HEK293 (cell line): Measurements from ENCODE around the gene FBXW11.

Experiments
- CTCF ChIA-PET: fragments of 350-600 bp; formaldehyde crosslinking; extraction: SDS; loops from one replicate; lab custom pipeline; 2021; ENCODE audit warnings: antibody characterized with exemption; lab: Yijun Ruan, JAX
- POLR2A ChIA-PET: fragments of 300-600 bp; formaldehyde crosslinking; extraction: SDS; loops from one replicate; lab custom pipeline; 2020; ENCODE audit warnings: antibody characterized with exemption, inconsistent platforms; lab: Yijun Ruan, JAX
- H3K27ac ChIP-seq: fragments of 200-500 bp; sonication (Bioruptor generic); 2 replicates; pipeline ENCODE4 v1.5.1; 2014; ENCODE audit warnings: low read depth, low read length, control low read depth, inconsistent platforms; ENCODE audit errors: extremely low read depth
- H3K36me3 ChIP-seq, 2 experiments: fragments of 200-500 bp in 1 of 2; sonication (Bioruptor generic) in 1 of 2; 1 replicate in 1 of 2; 2 replicates in 1 of 2; pipeline ENCODE4 v1.5.1; 2014 to 2017; ENCODE audit warnings: inconsistent platforms in 2 of 2, low read length in 2 of 2; ENCODE audit not compliant: control insufficient read depth in 2 of 2, insufficient read depth in 1 of 2
- H3K4me1 ChIP-seq: fragments of 200-500 bp; sonication (Bioruptor generic); 2 replicates; pipeline ENCODE4 v1.5.1; 2014; ENCODE audit warnings: mild to moderate bottlenecking, low read length, inconsistent platforms; ENCODE audit not compliant: control insufficient read depth, insufficient read depth
- H3K4me3 ChIP-seq: 2 replicates; pipeline ENCODE4 v1.5.1; 2011; ENCODE audit warnings: low read depth, mild to moderate bottlenecking, control low read depth, low read length, moderate library complexity
- H3K9me3 ChIP-seq: fragments of 200-500 bp; sonication (Bioruptor generic); 2 replicates; pipeline ENCODE4 v1.5.1; 2014; ENCODE audit warnings: low read depth, low read length, inconsistent platforms; ENCODE audit not compliant: control insufficient read depth, insufficient read depth
- MZF1 ChIP-seq: fragments of 450-650 bp; formaldehyde crosslinking; IDR thresholded peaks from 2 replicates; pipeline ENCODE4 v1.5.1; 2017; ENCODE audit warnings: missing biosample characterization, missing genetic modification characterization, borderline replicate concordance
- OSR2 ChIP-seq: fragments of 450-650 bp; formaldehyde crosslinking; IDR thresholded peaks from 2 replicates; pipeline ENCODE4 v1.5.1; 2016; ENCODE audit warnings: missing biosample characterization, missing genetic modification characterization
- ZNF132 ChIP-seq: fragments of 450-650 bp; formaldehyde crosslinking; IDR thresholded peaks from 2 replicates; pipeline ENCODE4 v1.5.1; 2017; ENCODE audit warnings: missing biosample characterization, missing genetic modification characterization, borderline replicate concordance
- ZNF274 ChIP-seq, 2 experiments: fragments of 200-500 bp in 1 of 2; fragments of 450-650 bp in 1 of 2; sonication (Bioruptor generic) in 1 of 2; formaldehyde crosslinking in 1 of 2; IDR thresholded peaks; 2 replicates each; pipeline versions ENCODE4 v1.5.1 to v1.6.1; 2014 to 2016; ENCODE audit warnings: borderline replicate concordance in 1 of 2, inconsistent platforms in 1 of 2, low read length in 1 of 2, missing biosample characterization in 1 of 2, missing genetic modification characterization in 1 of 2
- ZNF623 ChIP-seq: fragments of 450-650 bp; formaldehyde crosslinking; IDR thresholded peaks from 2 replicates; pipeline ENCODE4 v1.5.1; 2016; ENCODE audit warnings: missing biosample characterization, missing genetic modification characterization
- ZNF654 ChIP-seq: fragments of 450-650 bp; formaldehyde crosslinking; IDR thresholded peaks from 2 replicates; pipeline ENCODE4 v1.5.1; 2016; ENCODE audit warnings: low read depth, missing biosample characterization, missing genetic modification characterization
- TF ChIP-seq, protein P1 (sequence below): fragments of 450-650 bp; formaldehyde crosslinking; IDR thresholded peaks from 2 replicates; pipeline ENCODE4 v1.5.1; 2016; ENCODE audit warnings: missing biosample characterization, missing genetic modification characterization, borderline replicate concordance
- TF ChIP-seq, protein P2 (sequence below): fragments of 450-650 bp; formaldehyde crosslinking; IDR thresholded peaks from 2 replicates; pipeline ENCODE4 v1.5.1; 2016; ENCODE audit warnings: missing biosample characterization, missing genetic modification characterization
- TF ChIP-seq, protein P3 (sequence below): fragments of 450-650 bp; formaldehyde crosslinking; IDR thresholded peaks from 2 replicates; pipeline ENCODE4 v1.5.1; 2016; ENCODE audit warnings: missing biosample characterization, missing genetic modification characterization
- TF ChIP-seq, protein P4 (sequence below): fragments of 450-650 bp; IDR thresholded peaks from 2 replicates; pipeline ENCODE4 v1.5.1; 2018; ENCODE audit warnings: missing biosample characterization, mild to moderate bottlenecking, missing genetic modification characterization
- TF ChIP-seq, protein P5 (sequence below): fragments of 450-650 bp; formaldehyde crosslinking; IDR thresholded peaks from 2 replicates; pipeline ENCODE4 v1.5.1; 2017; ENCODE audit warnings: missing biosample characterization, missing genetic modification characterization
- TF ChIP-seq, protein P6 (sequence below): fragments of 450-650 bp; formaldehyde crosslinking; IDR thresholded peaks from 2 replicates; pipeline ENCODE4 v1.5.1; 2016; ENCODE audit warnings: missing biosample characterization, missing genetic modification characterization, borderline replicate concordance

The FBXW11 gene

DNA sequence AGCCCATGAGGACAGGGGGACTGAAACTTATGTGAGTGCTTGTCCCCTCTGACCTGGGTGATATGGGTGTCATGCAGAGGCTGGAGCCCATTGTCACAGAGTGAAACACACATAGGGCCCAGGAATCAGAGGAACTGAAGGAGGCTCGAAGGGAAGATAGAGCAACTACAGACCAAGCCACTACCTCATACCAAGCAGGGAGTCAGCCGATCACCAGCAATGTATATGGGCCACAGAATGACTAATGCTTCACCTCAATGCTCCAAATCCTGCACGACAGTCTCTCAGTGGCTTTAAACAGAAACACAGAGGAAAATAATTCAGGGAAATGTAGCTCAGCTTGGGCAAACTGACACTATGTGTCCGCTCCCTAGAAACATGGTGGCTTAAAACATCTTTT, 8.9 kb upstream of the FBXW11 start:
- TF ChIP-seq, protein P1, sequence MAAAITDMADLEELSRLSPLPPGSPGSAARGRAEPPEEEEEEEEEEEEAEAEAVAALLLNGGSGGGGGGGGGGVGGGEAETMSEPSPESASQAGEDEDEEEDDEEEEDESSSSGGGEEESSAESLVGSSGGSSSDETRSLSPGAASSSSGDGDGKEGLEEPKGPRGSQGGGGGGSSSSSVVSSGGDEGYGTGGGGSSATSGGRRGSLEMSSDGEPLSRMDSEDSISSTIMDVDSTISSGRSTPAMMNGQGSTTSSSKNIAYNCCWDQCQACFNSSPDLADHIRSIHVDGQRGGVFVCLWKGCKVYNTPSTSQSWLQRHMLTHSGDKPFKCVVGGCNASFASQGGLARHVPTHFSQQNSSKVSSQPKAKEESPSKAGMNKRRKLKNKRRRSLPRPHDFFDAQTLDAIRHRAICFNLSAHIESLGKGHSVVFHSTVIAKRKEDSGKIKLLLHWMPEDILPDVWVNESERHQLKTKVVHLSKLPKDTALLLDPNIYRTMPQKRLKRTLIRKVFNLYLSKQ (tag by site-specific recombination) = no peak
- Histone ChIP-seq H3K9me3 (no peaks in the 10 kb centered on the region), H3K27ac (no peak overlapping the region), H3K36me3 (no peaks in the 10 kb centered on the region; a peak in 1 of 3 replicates), H3K4me1 (no peaks in the 10 kb centered on the region), H3K4me3 (no peak overlapping the region)
- CTCF ChIA-PET = interaction anchor here (0.6 to 1.1 kb wide), 2 partner anchors 44 to 102 kb away, joined by 3 to 5 read pairs; no protein-coding TSS in a partner anchor
- POLR2A ChIA-PET = no interaction called here

DNA sequence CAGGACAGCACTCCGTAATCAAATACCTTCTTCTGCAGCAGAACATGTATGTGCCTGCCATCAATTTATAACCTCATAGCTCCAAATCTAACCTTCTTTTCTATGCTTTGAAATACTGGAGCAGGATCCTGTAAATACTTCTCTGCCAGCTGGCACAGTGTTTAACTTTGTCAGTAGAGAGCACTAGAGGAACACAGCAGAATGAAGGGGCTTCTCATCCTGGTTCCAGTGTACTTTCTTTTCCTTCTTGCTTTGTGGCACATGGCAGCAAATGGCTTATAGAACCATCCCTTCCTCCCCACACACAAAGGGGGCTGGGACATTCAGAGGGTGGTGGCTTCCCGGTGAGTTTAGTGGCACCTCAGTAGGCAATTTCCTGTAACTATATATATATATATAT, 3.8 kb upstream of the FBXW11 start:
- Histone ChIP-seq H3K4me3 (no peak overlapping the region), H3K4me1 (peaks cover 4% of the 10 kb centered on the region; the same call in 1 of the 2 replicates), H3K27ac (no peak overlapping the region), H3K36me3 (no peaks in the 10 kb centered on the region; a peak in 1 of 3 replicates), H3K9me3 (no peaks in the 10 kb centered on the region)
- ChIA-PET POLR2A (interaction anchor here (0.7 kb wide), 2 partner anchors 60 to 987 kb away, joined by 4 to 5 read pairs; no protein-coding TSS in a partner anchor), CTCF (interaction anchor here (0.6 to 1.8 kb wide), 4 partner anchors 14 to 291 kb away, joined by 3 to 12 read pairs (median 8); no protein-coding TSS in a partner anchor)
- TF ChIP-seq, protein P2, sequence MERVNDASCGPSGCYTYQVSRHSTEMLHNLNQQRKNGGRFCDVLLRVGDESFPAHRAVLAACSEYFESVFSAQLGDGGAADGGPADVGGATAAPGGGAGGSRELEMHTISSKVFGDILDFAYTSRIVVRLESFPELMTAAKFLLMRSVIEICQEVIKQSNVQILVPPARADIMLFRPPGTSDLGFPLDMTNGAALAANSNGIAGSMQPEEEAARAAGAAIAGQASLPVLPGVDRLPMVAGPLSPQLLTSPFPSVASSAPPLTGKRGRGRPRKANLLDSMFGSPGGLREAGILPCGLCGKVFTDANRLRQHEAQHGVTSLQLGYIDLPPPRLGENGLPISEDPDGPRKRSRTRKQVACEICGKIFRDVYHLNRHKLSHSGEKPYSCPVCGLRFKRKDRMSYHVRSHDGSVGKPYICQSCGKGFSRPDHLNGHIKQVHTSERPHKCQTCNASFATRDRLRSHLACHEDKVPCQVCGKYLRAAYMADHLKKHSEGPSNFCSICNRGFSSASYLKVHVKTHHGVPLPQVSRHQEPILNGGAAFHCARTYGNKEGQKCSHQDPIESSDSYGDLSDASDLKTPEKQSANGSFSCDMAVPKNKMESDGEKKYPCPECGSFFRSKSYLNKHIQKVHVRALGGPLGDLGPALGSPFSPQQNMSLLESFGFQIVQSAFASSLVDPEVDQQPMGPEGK = no peak
- TF ChIP-seq, protein P3, sequence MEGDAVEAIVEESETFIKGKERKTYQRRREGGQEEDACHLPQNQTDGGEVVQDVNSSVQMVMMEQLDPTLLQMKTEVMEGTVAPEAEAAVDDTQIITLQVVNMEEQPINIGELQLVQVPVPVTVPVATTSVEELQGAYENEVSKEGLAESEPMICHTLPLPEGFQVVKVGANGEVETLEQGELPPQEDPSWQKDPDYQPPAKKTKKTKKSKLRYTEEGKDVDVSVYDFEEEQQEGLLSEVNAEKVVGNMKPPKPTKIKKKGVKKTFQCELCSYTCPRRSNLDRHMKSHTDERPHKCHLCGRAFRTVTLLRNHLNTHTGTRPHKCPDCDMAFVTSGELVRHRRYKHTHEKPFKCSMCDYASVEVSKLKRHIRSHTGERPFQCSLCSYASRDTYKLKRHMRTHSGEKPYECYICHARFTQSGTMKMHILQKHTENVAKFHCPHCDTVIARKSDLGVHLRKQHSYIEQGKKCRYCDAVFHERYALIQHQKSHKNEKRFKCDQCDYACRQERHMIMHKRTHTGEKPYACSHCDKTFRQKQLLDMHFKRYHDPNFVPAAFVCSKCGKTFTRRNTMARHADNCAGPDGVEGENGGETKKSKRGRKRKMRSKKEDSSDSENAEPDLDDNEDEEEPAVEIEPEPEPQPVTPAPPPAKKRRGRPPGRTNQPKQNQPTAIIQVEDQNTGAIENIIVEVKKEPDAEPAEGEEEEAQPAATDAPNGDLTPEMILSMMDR = peak; percentile 31; the same call in 1 of the 2 replicates
- TF ChIP-seq ZNF132 (tag by site-specific recombination) = no peak
- peak; percentile 45 for TF ChIP-seq ZNF654

DNA sequence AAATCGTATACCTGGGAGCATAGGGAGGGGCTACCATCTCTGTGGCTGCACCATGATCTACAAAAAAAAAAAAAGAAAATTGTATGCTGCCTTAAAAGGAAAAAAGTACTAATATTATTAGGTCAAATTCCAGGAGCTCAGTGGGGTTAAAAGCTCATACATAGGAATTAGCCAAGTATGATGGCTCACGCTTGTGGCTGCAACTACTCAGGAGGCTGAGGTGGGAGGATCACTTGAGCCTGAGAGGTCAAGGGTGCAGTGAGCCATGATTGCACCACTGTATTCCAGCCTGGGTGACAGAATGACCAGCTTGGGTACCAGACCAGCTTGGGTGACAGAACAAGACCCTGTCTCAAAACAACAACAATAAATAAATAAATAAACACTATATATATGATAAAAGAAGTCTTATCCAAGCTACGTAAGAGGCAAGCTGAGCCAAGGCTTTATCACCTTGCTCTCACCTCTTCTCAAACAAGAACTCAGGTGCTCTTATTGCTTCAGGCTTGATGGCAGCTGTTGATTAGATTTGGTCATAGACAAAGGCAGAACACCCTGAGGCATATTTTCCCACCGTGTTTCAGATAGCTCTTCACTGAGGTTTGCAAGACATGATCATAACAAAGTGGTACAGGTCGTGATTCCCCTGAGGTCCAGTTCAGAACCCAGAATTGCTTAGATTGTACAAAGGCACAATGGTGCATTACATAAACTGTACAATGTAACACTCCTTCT, 3.3 kb upstream of the FBXW11 start:
- no peaks in the 10 kb centered on the region for H3K9me3 ChIP-seq
- ChIA-PET CTCF (interaction anchor here (0.6 to 1.8 kb wide), 5 partner anchors 13 to 290 kb away, joined by 3 to 12 read pairs (median 4); no protein-coding TSS in a partner anchor), POLR2A (interaction anchor here (0.7 kb wide), 1 partner anchor 61 kb away, joined by 4 read pairs; no protein-coding TSS in a partner anchor)
- H3K4me1 ChIP-seq = peaks cover 6% of the 10 kb centered on the region
- H3K4me3 ChIP-seq = no peak overlapping the region
- TF ChIP-seq, protein P4, sequence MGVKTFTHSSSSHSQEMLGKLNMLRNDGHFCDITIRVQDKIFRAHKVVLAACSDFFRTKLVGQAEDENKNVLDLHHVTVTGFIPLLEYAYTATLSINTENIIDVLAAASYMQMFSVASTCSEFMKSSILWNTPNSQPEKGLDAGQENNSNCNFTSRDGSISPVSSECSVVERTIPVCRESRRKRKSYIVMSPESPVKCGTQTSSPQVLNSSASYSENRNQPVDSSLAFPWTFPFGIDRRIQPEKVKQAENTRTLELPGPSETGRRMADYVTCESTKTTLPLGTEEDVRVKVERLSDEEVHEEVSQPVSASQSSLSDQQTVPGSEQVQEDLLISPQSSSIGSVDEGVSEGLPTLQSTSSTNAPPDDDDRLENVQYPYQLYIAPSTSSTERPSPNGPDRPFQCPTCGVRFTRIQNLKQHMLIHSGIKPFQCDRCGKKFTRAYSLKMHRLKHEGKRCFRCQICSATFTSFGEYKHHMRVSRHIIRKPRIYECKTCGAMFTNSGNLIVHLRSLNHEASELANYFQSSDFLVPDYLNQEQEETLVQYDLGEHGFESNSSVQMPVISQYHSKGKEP (tag by site-specific recombination) = no peak
- TF ChIP-seq, protein P5, sequence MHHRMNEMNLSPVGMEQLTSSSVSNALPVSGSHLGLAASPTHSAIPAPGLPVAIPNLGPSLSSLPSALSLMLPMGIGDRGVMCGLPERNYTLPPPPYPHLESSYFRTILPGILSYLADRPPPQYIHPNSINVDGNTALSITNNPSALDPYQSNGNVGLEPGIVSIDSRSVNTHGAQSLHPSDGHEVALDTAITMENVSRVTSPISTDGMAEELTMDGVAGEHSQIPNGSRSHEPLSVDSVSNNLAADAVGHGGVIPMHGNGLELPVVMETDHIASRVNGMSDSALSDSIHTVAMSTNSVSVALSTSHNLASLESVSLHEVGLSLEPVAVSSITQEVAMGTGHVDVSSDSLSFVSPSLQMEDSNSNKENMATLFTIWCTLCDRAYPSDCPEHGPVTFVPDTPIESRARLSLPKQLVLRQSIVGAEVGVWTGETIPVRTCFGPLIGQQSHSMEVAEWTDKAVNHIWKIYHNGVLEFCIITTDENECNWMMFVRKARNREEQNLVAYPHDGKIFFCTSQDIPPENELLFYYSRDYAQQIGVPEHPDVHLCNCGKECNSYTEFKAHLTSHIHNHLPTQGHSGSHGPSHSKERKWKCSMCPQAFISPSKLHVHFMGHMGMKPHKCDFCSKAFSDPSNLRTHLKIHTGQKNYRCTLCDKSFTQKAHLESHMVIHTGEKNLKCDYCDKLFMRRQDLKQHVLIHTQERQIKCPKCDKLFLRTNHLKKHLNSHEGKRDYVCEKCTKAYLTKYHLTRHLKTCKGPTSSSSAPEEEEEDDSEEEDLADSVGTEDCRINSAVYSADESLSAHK (tag by site-specific recombination) = no peak
- TF ChIP-seq, protein P6, sequence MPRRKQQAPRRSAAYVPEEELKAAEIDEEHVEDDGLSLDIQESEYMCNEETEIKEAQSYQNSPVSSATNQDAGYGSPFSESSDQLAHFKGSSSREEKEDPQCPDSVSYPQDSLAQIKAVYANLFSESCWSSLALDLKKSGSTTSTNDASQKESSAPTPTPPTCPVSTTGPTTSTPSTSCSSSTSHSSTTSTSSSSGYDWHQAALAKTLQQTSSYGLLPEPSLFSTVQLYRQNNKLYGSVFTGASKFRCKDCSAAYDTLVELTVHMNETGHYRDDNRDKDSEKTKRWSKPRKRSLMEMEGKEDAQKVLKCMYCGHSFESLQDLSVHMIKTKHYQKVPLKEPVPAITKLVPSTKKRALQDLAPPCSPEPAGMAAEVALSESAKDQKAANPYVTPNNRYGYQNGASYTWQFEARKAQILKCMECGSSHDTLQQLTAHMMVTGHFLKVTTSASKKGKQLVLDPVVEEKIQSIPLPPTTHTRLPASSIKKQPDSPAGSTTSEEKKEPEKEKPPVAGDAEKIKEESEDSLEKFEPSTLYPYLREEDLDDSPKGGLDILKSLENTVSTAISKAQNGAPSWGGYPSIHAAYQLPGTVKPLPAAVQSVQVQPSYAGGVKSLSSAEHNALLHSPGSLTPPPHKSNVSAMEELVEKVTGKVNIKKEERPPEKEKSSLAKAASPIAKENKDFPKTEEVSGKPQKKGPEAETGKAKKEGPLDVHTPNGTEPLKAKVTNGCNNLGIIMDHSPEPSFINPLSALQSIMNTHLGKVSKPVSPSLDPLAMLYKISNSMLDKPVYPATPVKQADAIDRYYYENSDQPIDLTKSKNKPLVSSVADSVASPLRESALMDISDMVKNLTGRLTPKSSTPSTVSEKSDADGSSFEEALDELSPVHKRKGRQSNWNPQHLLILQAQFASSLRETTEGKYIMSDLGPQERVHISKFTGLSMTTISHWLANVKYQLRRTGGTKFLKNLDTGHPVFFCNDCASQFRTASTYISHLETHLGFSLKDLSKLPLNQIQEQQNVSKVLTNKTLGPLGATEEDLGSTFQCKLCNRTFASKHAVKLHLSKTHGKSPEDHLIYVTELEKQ (tag by site-specific recombination) = no peak
- no peak for TF ChIP-seq ZNF623 (tag by site-specific recombination)
- no peak for TF ChIP-seq OSR2 (tag by site-specific recombination)
- TF ChIP-seq ZNF274 (IDR thresholded peaks at IDR 0.05; ENCODE audit: low read length) = no peak
- TF ChIP-seq ZNF274 (tag by site-specific recombination; IDR thresholded peaks at IDR 0.05; ENCODE audit: borderline replicate concordance) = no peak
- no peak for TF ChIP-seq MZF1
- no peak overlapping the region for H3K27ac ChIP-seq
- no peaks in the 10 kb centered on the region; a peak in 1 of 3 replicates for H3K36me3 ChIP-seq
